CD4-positive, alpha-beta T cell treated with Interleukin-4 for 1 hour (primary cell): ENCODE measurements around the gene HS3ST3A1.
"Not testable (repeated sequence)": the region's sequence is repeated elsewhere in the genome, so short reads cannot be mapped to it uniquely, and the experiment has no call there.

ENCODE experiments used
- DNase-seq, 2 donors: peaks; one replicate each; pipeline ENCODE4 v3.0.0-alpha.2; 2020 to 2022

Gene HS3ST3A1

DNA sequence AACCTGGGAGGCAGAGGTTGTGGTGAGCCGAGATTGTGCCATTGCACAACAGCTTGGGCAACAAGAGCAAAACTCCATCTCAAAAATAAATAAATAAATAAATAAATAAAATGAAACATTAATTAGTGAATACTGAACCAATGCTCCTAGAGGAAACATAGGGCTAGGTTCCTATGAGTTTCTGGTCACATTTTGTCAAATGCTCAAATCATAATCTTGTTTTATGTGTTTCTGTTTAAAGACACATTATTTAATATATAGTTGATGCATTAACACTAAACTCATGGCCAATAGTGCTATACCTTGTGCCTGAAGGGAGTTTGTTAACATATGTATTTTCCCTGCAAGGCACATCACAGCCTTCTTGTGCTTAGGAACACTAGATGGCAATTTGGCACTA is 66.8 kb downstream of the HS3ST3A1 start:
- no peak for DNase-seq

DNA sequence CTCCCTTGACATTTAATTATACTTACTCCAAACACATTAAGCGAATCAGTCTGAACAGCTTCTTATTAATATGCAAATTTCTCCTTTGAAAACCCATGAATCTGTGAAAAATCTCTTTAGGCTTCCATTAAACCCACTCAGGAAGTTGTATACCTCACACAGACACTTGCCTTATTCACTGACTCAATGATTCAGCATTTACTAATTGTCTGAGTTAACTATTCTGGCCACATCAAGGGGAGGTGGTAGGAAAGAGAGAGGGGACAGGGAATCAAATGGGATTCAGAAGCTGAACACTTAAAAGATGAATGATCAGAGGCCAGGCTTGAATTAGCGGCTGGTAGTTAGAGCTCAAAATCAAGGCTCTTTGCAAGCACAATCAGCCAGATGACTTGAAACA is 70.0 kb downstream of the HS3ST3A1 start:
- DNase-seq = no peak

DNA sequence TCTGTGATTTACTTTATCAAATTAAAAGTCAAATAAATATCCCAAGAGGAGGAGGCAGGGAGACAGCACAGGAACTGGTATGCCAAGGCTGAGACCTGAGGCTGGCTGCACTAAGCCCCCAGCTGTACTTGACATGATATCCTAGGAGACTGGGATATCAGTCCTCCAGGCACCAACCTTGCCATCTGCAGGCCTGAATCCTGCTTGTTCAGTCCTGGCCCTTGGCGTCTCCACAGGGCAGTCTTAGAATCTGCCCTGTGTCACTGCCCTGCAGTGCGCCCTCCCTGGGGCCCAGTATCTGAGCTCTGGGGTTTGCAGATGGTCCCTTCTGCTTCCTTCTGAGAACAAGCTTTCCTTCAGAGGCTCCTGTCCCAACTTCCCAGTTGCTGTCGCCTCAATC is 75.9 kb downstream of the HS3ST3A1 start:
- DNase-seq = no peak

DNA sequence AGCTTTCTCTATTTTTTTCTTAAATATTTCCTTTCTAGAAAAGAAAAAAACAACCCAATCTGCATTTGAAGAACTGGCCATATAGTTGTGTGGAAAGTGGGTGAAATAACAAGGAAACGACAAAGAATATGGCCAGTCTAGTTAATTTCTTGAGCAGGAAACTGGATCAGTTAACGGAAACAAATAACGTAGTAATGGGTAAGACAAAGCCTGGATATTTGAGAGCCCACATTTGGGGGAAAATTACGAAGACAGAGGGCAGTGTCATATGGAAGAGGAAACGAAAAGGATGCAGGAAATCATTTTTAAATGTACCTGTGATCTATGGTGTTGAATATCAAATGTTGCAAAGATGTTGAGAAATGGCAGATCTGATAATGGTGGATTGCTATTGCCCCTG is 78.6 kb downstream of the HS3ST3A1 start:
- no peak for DNase-seq

DNA sequence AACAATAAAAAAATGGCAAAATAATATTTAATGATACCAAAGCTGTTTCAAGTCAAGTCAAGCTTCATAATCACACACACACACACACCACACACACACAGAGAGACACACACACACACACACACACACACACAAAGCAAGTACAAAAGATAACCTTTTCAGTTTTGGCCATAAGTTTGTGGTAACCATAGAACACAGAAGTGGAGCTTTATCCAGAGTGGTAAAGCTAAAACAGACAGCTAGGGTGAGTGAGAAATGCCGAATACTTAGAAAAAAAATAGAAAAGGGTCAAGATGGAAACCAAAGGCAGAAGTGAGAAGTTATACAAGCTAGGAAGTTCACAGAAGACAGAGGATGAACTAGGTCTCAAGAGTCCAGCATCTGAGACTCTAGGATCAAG is 79.0 kb downstream of the HS3ST3A1 start:
- DNase-seq = no peak

DNA sequence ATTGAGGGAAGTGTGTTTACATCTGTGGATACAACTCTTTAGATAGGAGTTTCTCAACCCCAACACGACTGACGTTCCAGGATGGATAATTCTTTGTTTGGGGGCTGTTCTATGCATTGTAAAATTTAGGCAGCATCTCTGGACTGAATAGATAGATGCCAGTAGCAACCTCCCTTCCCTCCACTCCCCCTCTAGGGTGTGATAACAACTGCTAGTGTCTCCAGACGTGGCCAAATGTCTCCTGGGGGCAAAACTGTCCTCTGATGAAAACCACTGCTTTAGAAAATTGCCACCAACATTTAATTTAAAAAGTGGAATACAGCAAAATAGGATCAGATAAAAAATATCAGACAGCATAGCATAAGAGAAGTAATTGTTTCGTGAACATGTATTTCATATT is 79.9 kb downstream of the HS3ST3A1 start:
- no peak for DNase-seq

DNA sequence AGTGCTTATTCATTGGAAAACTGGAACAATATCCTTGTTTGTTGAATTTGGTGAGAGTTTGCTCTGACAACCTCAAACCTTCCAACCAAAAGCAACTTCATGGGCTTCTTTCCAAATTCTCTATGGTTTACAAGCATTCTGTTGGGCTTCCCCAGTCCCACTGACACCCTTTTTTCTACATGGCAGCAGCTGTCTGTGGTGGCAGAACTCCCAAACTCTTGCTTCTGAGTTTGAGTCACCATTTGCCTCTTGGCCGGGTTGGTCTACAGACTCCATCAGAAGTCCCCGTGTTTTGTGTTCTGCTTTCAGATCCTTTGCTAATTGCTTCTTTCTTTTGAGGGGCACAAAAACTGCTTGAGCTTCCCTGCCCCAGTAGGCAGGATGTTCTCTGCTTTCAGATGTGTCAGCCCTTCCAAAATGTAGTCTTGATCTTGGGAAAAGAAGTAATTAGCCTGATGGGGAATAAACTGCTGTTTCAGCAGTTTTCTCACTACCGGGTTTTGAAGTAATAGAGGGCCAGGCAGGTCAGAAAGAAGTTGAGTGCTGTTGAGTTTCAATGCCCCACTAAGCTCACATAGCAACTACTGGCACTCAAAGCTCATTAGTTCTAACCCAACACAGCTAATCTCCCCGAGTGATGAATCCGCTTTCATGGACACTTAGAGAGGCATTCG is 80.7 kb downstream of the HS3ST3A1 start:
- DNase-seq = no peak

DNA sequence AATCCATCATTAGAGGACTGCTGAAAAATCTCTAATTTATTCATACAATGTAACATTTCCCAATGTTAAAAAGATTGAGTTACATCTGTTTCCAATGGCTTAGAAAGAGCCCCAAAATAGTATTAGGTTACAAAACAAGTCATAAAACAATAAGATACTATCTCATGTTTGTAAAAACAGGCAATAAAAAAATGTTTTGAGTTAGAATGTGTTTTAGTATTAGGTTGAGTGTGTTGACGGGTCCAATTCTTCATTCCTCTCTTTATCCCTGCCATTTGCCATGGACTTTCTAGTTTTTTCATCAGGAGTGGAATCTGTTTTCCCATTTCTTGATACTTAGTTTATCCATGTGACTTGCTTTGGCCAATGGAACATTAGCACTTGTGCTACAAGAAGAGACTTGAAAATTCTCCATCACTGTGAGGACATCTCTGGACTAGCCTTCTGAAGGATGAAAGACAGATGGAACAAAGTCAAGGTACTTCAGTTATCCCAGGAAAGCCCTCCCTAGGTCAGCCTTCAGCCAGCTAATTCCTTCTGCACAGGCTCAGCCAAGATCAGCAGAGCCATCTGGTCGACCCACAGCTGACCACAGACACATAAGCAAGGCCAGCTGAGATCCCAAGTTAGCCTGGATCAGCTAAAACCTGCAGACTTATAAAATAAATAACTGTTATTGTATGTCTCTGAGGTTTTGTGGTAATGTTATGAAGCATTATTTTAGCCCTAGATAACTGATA is 83.3 kb downstream of the HS3ST3A1 start:
- no peak for DNase-seq

DNA sequence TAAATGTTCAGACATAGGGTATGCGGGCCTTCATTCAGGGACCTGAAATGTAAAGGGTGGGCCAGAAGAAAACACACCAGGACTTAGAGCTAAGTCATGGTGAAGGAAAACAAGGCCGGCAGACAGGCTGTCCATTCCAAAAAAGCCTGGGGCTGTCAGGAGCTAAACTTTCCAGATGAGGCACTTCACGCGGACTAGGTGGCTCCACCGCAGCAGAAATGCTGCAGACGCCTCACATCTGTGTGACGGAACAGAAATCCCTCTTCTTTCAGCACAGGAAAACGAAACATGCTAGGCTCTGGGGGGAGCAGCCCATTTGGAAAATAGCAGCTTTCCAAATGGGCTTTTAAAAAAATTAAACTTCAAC is 88.7 kb downstream of the HS3ST3A1 start:
- no peak for DNase-seq

DNA sequence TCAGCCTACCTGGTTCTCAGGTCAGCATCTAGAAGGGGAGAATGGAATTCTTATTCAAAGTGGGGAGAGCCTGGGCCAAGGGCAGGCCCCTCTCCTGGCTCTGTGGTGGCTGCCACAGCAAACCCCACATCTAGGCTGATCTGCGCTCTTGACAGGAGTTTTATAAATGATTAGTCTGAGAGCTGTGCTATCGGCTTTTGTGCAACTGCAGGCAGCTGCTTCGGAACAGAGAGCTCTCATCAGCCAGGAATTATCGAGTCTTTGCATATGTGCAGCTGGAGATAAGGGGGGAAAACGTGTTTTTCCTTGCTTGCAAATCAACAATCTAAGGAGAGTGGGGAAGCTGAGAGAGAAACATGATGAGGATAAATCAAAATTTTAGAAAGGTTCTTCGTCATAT is 91.7 kb downstream of the HS3ST3A1 start:
- no peak for DNase-seq

DNA sequence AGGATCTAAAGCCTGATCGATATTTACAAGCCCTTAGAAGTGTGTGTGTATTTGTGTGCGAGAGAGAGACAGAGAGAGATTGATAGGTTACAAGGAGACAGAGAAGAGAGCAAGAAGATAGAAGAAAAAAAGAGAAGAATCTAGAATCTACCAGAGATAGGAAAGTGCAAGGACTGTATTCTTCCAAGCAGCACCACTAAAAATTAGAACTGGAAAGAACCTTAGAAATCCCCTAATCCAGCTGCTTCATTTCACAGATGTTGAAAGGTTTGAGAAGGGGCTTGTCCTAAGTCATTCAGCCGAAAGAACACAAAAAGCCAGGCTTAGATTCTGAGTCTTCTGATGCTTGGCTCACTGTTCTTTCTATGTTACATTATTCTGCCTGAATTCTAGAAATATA is 92.2 kb downstream of the HS3ST3A1 start:
- DNase-seq = no peak

DNA sequence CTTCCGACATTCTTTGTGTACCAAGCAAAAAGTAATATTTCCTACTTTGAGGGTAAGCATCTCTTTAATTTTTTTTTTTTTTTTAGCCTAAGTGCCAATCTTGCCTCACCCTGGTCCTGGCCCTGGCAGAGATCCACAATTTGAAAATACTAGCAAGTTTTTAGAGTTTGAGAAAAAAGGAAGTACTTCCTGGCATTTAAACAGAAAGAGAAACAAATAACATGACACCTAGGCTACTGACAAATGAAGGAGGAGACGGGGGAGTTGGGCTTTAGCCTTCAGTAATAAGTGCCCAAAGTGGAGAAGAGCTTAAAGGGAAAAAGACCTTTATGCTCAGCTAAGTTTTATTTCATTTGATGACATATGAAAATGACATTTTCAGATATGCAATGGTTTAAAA is 92.8 kb downstream of the HS3ST3A1 start:
- no peak for DNase-seq

DNA sequence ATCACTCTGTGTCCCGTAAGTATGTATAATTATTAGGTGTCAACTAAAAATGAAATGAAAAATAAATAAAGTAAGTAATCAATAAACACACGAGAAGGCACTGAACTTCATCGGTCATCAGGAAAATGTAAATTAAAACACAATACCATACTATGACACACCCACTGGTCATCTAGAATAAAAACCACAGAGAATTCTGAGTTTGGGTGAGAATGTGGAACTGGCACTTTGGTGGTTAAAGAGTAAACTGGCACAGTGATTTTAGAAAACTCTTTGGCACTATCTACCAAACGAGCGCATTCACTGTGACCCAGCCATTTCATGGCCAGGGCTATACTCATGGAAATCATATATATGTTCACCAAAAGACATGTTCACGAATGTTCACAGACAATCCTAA is 98.2 kb downstream of the HS3ST3A1 start:
- no peak for DNase-seq

DNA sequence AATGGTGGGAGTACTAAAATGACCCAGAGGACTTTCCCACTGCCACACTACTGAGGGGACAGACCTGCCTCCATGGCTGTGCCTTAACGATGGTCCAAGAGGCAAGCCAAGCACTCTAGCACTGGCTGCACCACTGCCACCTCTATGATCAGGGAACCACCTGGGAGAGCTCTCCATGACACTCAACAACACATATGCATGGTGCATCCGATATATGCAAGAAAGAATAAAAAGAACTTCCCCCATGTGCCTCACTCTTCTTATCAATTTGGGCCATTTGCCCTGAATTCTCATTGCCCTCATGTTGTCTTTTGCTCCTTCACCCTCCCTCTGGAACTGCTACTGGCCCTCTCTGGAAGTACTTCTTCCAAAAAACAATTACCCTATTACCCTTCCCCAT is 99.5 kb downstream of the HS3ST3A1 start:
- DNase-seq = no peak

DNA sequence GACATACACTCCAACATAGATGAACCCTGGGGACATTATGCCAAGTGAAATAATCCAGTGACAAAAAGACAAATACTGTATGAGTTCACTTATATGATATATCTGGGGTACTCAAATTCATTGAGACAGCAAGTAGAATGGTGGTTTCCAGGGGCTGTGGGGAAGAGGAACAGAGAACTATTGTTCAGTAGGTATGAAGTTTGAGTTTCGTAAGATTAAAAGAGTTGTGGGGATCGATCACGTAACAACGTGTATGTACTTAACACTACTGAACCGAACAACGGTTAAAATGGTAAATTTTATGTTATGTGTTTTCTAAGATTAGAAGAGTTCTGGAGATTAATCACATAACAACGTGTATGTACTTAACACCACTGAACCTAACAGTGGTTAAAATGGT is 100.8 kb downstream of the HS3ST3A1 start:
- DNase-seq = no peak

DNA sequence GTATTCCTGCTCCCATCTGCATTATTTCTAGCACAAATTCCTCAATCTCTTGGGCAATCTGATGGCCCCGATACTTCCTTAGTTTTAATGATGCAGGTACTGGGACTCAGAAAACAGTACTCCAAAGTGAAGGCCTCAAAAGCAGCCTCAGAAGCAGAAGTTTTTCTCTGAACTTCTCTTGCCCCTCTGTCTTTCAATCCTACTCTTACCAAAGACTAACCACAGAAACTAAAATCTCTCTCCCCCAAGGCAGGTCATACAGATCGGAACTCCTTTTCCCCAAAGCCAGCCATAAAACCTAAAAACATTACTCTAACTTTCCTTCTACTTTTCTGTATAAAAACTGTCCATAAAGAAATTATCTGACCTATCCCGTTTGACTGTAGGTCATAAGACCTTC is 103.5 kb downstream of the HS3ST3A1 start:
- DNase-seq = no peak

DNA sequence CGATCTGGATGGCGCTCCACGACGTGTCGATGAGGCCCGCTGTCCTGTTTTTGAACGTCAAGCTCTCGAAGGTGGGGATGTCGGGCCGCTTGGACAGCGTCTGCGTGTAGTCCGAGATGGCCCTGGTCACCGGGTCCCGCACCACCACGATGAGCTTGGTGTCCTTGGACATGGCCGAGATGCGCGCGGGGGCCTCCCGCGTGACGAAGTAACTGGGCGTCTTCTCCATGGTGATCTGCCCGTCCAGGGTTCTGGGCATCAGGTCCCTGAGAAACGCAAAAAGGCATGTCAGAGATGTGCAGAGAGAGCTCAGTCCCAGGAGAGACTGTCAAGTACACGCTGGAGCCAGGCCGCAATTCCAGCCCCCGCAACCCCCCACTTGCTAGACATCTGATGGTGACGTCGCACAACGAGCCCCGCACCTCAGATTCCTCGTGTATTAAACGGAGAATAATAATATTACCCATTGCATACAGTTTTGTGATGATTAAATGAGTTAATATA is 105.1 kb downstream of the HS3ST3A1 start:
- not testable (repeated sequence) for DNase-seq

DNA sequence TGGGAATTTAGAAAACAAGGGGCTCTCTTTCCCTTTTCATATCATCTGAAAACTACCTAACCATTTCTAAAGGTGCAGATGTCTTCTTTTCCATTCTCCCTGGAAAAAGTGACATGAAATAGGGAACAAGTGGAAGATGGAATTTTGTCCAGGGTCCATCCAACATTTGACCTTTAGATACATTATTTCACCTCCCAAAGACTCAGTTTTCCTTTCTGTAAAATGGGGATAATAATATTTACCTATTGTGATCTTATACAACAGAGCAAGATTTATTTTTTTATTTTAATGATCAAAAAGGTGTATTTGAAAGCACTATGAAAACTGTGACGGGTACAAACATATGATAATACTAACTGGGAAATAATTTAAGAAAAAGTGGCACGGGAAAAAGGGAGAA is 106.3 kb downstream of the HS3ST3A1 start:
- DNase-seq = no peak

DNA sequence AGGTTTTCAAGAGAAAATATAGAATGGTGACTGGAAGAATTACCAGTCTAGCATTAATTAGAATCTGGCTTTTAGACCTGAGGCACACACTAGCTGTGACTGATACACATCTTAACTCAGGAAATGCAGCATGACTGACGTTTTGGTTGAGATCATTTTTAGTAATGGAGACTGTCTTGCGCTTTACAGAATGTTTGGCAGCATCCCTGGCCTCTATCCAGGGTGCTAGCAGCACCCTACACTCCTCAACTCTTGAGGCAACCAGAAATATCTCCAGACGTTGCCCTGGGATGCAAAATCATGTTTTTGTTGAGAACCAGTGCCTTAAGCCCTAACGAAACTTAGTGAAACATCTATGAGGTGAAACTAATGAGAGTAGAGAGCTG is 109.0 kb downstream of the HS3ST3A1 start:
- DNase-seq = no peak

DNA sequence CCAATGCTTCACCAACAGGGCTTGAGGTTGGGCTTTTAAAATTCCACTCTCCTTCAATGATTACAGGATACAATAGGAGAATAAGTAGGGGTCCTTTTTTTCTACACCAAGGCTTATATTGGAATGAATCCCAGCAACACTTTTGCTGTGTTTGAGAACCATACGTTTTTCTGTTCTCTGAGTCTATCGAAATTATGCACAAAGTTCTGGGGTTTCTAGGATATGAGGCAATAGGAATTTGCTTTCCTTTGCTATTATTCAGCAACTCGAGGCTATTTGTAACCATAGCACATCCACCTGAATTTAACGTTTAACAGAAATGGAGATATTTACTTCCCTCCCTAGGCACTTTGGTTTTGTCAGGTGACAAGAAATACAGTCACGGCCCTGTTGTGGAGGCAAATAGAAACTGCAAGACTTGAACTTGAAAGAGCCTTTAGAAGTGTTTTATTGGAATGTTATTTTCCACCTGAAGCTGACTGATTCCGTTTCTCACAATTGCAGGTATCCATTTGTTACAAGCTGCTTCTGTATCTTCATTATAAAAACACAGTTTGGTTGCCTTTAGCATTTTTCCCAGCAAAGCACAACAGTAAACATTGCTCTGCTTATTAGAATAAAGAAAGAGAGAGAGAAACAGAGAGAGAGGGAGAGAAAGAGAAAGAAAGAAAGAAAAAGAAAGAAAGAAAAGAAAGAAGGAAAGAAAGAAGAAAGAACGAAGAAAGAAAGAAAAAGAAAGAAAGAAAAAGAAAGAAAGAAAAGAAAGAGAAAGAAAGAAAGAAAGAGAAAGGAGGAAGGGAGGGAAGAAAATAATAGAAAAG is 109.6 kb downstream of the HS3ST3A1 start:
- no peak for DNase-seq

DNA sequence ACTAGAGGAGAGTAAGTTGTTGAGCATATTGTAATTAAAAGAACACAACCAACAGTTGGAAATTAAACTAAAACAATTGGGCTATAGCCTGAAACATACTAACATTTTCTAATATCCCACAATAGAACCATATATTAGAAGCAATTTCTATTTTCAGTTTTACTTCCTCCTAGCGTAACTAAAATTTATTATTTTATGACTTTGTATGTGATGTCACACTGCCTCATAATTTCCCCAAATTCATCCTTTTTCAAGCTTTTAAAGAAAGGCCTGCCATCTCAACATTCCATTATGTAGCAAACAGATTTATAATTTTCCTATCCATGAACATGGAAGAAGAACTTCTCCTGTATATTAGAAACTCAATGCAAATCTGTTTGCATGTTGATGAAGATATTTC is 110.2 kb downstream of the HS3ST3A1 start:
- DNase-seq = no peak

DNA sequence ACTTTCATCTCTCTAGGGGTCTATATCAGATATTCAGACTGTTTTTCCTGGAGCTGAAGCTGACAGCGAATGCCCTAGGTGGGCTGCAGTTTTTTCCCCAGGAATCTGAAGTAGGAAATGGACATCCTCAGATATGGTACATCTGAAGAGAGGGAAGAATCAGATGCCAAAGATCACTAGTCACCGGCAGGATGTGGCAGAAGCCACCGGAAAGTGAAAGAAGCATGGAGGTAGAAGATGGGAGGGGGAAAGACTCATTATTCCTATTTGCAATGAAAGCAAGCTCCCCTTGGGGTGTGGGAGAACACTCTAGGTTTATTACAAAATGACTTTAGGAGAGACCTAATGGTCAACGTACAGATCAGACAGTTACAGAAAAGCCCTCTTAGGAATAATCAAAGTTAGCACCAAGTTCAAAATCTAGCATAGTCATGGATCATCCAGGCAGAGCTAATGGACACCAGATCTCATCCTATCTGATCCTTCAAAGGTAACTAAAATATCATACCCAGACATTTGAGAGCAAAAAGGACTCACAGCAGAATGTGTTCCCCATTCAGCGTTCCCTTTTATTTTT is 110.7 kb downstream of the HS3ST3A1 start:
- DNase-seq = no peak

DNA sequence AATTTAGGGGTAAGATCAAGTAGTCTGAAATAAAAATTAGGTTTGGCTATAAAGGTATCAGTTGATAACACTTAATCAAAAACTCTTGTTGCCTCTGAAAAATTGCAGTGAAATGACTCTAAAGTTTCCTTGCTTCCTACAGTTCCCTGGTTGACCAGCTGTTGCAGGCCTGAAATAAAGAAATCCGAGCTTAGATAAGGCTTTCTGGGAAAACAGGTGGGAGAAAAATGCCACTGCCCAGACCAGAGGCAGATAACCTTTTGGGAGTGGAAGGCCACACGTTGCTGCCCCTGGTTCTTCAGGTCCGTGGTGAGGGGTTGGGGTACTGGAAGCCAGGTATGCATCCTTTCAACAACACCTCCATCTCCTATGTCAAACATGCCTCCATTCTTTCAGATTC is 111.3 kb downstream of the HS3ST3A1 start:
- DNase-seq = no peak

DNA sequence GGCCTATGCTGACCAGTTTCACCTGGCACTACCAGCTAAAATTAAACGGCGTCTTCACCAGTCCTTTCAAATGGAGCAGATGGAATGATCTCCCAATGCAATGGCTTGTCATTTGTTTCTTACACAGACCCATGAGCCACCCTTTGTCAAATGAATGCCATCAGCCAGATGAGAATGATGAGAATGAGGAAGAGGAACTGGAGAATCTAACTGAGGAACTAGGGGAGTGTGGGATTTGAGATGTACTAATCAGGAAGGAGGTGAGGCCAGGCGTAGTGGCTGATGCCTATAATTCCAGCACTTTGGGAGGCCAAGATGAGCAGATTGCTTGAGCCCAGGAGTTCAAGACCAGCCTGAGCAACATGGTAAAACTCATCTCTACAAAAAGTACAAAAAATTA is 116.4 kb downstream of the HS3ST3A1 start:
- no peak for DNase-seq
